Smooth muscle cell (in vitro differentiated cells): Measurements from ENCODE around the gene ROCK2. TPM values are rescaled to one million over a fixed set of nuclear protein-coding genes. Genes with fewer than 3 reads are reported as not detected.

Experiments used
- DNase-seq: peaks from one replicate; lab custom pipeline; 2025; ENCODE audit not compliant: unreplicated experiment; lab: John Stamatoyannopoulos, UW
- H2AFZ ChIP-seq: fragments of 200-600 bp; sonication (generic); 2 replicates; pipeline ENCODE4 v1.6.0; 2016; ENCODE audit warnings: antibody characterized with exemption, low read depth, mild to moderate bottlenecking
- H3F3A ChIP-seq: fragments of 200-600 bp; sonication (generic); 2 replicates; pipeline ENCODE4 v1.6.0; 2017; ENCODE audit warnings: antibody characterized with exemption, low read depth
- H3K27ac ChIP-seq: fragments of 200-600 bp; sonication (generic); 2 replicates; pipeline ENCODE4 v1.5.1; 2016; ENCODE audit warnings: low read depth, mild to moderate bottlenecking
- H3K27me3 ChIP-seq: fragments of 200-600 bp; sonication (generic); 2 replicates; pipeline ENCODE4 v1.6.1; 2016; ENCODE audit warnings: low read depth, mild to moderate bottlenecking
- H3K36me3 ChIP-seq: fragments of 200-600 bp; sonication (generic); 2 replicates; pipeline ENCODE4 v1.5.1; 2016; ENCODE audit warnings: low read depth
- H3K4me1 ChIP-seq: fragments of 200-600 bp; sonication (generic); 2 replicates; pipeline ENCODE4 v1.5.1; 2016; ENCODE audit warnings: low read depth
- H3K4me2 ChIP-seq: fragments of 200-600 bp; sonication (generic); 2 replicates; pipeline ENCODE4 v1.6.0; 2016; ENCODE audit warnings: mild to moderate bottlenecking
- H3K4me3 ChIP-seq: fragments of 200-600 bp; sonication (generic); 2 replicates; pipeline ENCODE4 v1.5.1; 2016; ENCODE audit warnings: mild to moderate bottlenecking
- H3K79me2 ChIP-seq: fragments of 200-600 bp; sonication (generic); 2 replicates; pipeline ENCODE4 v1.6.0; 2016; ENCODE audit warnings: low read depth, mild to moderate bottlenecking
- H3K9ac ChIP-seq: fragments of 200-600 bp; sonication (generic); 2 replicates; pipeline ENCODE4 v1.6.0; 2016; ENCODE audit warnings: low read depth
- H3K9me3 ChIP-seq: fragments of 200-600 bp; sonication (generic); replicated peaks from 2 replicates; pipeline ENCODE4 v1.5.1; 2016; ENCODE audit warnings: low read depth
- H4K20me1 ChIP-seq: fragments of 200-600 bp; sonication (generic); 2 replicates; pipeline ENCODE4 v1.6.0; 2016; ENCODE audit warnings: low read depth
- WGBS: methylation state at CpG from one replicate; pipeline ENCODE4 v1.1.7; 2016; ENCODE audit warnings: low lambda C conversion rate; 5-methylcytosine and 5-hydroxymethylcytosine counted together
- polyA plus RNA-seq: library from polyadenylated mRNA; unstranded; fragments of >200 nt; fragmentation: Nextera tagmentation; extraction: Ambion mirVana; gene quantifications from 2 replicates; pipeline ENCODE4 v1.2.1, GENCODE V29; 2016
- total RNA-seq: library from RNA; depleted of rRNA; stranded (reverse); fragments of >200 nt; gene quantifications from 2 replicates; pipeline ENCODE4 v1.2.3, GENCODE V29; 2014
- TF ChIP-seq, protein P1 (sequence below): fragments of 200-600 bp; sonication (generic); IDR thresholded peaks from 2 replicates; pipeline ENCODE4 v1.5.1; 2017; ENCODE audit warnings: borderline replicate concordance, mild to moderate bottlenecking, antibody characterized with exemption; ENCODE audit not compliant: insufficient read depth, poor library complexity, severe bottlenecking

ROCK2 gene
- total and polyA plus RNA-seq, 2 experiments from 2014 or later = 27.2 to 45.5 TPM

DNA sequence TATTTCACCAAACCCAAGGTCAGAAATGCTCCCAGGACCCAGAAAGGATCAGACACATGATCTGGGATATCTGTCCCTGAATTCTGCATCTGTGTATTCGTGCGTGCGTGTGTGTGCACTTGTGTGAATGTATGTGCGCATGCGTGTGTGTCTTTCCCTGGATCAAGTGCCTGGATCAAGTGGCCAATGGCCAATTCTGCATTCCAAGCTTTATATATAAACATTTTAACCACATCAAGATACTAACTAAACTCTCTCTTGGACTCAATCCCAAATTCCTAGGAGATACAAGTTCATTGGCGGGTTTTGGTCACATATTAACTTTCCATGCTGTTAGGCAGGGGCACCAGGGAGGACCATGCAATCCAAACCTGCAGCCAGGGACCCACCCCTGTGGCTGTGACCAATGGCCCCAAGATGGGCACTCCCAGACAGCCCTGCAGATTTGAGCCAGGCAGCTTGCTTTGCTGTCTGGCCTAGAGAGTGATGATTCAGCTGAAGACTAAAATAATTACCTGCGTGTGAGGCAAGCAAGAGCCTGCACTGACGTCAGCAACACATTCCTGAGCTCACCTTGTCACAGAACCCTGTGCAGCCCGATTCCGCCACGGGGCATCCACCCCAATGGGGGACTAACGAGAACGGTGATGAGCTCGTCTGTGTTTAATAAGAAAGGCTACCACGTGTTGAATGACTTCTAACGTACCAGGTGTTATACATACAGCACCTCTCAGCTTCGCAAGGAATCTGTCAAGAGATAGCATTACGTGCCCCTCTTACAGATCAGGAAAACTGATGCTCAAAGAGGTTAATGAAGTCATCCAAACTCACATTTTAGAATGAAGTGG is 45.3 kb upstream of the ROCK2 start:
- TF ChIP-seq, protein P1, sequence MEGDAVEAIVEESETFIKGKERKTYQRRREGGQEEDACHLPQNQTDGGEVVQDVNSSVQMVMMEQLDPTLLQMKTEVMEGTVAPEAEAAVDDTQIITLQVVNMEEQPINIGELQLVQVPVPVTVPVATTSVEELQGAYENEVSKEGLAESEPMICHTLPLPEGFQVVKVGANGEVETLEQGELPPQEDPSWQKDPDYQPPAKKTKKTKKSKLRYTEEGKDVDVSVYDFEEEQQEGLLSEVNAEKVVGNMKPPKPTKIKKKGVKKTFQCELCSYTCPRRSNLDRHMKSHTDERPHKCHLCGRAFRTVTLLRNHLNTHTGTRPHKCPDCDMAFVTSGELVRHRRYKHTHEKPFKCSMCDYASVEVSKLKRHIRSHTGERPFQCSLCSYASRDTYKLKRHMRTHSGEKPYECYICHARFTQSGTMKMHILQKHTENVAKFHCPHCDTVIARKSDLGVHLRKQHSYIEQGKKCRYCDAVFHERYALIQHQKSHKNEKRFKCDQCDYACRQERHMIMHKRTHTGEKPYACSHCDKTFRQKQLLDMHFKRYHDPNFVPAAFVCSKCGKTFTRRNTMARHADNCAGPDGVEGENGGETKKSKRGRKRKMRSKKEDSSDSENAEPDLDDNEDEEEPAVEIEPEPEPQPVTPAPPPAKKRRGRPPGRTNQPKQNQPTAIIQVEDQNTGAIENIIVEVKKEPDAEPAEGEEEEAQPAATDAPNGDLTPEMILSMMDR = no peak
- Histone ChIP-seq H3K79me2 (no peaks in the 10 kb centered on the region), H3K9me3 (no peaks in the 10 kb centered on the region), H3F3A (peaks cover 50% of the 10 kb centered on the region), H3K4me1 (peaks cover 22% of the 10 kb centered on the region), H3K27ac (peak overlapping the region; percentile 93), H3K27me3 (no peaks in the 10 kb centered on the region), H3K4me2 (peak overlapping the region; percentile 16), H3K9ac (peak overlapping the region; percentile 50), H3K36me3 (no peaks in the 10 kb centered on the region), H4K20me1 (no peaks in the 10 kb centered on the region), H3K4me3 (no peak overlapping the region), H2AFZ (no peak overlapping the region)
- WGBS = 59% methylated on average over 18 of the region's 18 CpGs
- no peak for DNase-seq

DNA sequence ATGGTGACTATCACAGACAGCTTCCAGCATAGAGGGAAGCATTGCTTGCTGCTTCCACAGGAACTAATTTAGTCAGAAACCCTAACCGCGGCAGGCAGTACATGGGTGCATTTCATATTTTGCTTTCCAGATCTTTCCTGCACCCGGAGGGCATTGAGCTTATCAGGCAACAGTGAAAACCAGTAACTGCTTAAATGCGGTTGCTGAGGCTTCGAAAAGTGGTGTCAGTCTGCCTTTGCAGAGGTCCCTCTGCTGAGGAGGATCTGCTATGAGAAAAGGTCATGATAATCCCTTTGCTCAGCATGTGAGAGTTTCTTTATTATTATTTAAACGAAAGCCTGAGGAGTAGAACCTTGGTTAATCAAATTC is 44.6 kb upstream of the ROCK2 start:
- Histone ChIP-seq H3K4me1 (peaks cover 19% of the 10 kb centered on the region), H3K36me3 (no peaks in the 10 kb centered on the region), H3K27ac (peak overlapping the region; percentile 93), H2AFZ (no peak overlapping the region), H4K20me1 (no peaks in the 10 kb centered on the region), H3F3A (peaks cover 43% of the 10 kb centered on the region), H3K27me3 (no peaks in the 10 kb centered on the region), H3K9ac (no peak overlapping the region), H3K4me2 (peak overlapping the region; percentile 16), H3K4me3 (no peak overlapping the region), H3K79me2 (no peaks in the 10 kb centered on the region), H3K9me3 (no peaks in the 10 kb centered on the region)
- WGBS = 32% methylated on average over 6 of the region's 6 CpGs
- no peak for DNase-seq
- TF ChIP-seq, protein P1 = no peak

DNA sequence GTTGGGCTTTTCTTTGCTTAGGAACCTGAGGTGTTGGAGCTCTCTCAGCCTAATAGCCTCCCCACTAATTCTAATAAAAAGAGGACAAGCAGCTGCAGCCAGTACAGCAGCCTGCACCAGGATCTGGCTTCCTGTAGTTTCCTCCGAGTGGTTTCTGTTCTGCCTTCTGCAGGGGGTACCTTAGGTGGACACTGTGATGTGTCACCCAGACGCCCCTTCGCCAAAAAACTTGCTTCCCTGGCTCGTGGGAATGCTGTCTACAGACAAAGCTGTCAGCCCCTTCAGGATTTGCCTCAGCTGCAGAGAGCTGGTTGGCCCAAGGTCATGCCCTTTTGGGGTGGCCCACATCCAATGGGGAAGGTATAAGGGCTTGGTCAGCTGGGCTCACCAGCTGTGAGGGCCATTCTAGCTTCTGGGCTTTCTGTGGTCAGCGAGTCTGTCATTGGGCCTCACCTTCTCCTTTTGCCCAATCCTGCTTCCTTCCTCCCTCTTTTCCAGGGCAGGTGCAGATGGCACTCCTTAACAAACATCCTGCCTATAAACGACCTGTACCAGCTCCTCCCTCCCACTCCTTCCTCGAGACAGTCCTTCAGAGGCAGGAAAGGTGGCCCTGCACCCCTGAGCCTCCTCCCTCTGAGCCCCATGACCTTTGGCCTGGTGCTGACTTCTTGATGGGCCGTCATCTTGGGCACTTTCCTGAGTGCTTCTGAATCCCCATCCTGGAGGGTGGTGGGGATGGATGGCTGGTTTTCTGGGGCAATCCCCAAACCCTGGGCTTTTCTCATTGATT is 44.0 kb upstream of the ROCK2 start:
- DNase-seq = no peak
- Histone ChIP-seq H3K36me3 (no peaks in the 10 kb centered on the region), H2AFZ (no peak overlapping the region), H3K4me1 (peaks cover 19% of the 10 kb centered on the region), H3K4me2 (peak overlapping the region; percentile 16), H3K27ac (no peak overlapping the region), H4K20me1 (no peaks in the 10 kb centered on the region), H3F3A (peaks cover 40% of the 10 kb centered on the region), H3K9me3 (no peaks in the 10 kb centered on the region), H3K4me3 (no peak overlapping the region), H3K27me3 (no peaks in the 10 kb centered on the region), H3K79me2 (no peaks in the 10 kb centered on the region), H3K9ac (no peak overlapping the region)
- 71% methylated on average over 8 of the region's 8 CpGs for WGBS
- TF ChIP-seq, protein P1 = no peak
